HG03442 (cell line): ENCODE measurements around the gene PKHD1.

Experiments
- ATAC-seq: cut with Tn5 transposase; IDR thresholded peaks from one replicate; pipeline ENCODE4 v1.9.1; 2021; ENCODE audit warnings: mild to moderate bottlenecking, moderate library complexity; ENCODE audit not compliant: unreplicated experiment

PKHD1 gene

GRCh38 chr6:52049252-52050050, 38.0 kb downstream of the PKHD1 start:
- ATAC-seq: peak; percentile 83

GRCh38 chr6:52046456-52046855, 41.0 kb downstream of the PKHD1 start:
- no peak for ATAC-seq

- ATAC-seq: no peak
Measured at GRCh38 chr6:52045481-52045880, 41.9 kb downstream of the PKHD1 start.

GRCh38 chr6:52045033-52045432, 42.4 kb downstream of the PKHD1 start:
- no peak for ATAC-seq

GRCh38 chr6:52042141-52042885, 45.1 kb downstream of the PKHD1 start:
- ATAC-seq: no peak

- ATAC-seq: no peak
Measured at GRCh38 chr6:52041134-52041533, 46.3 kb downstream of the PKHD1 start.

DNA sequence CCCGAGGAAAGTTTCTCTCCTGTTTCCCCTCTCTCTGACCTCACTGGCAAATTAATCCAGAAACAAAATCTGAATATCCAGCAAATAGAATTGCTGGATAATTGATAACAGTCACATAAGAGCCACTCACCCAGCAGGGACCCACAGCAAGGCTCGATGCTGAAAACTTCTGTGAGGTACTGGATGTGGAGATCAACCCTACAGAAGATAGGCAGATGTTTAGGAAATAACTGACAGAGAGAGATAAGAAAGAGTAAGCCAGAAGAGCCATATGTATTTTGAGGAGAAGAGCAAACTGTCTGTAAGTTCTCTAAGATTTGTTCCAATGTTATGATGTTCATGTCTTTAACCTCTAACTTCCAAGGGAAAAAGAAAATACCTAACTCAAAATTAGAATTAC, 59.7 kb downstream of the PKHD1 start:
- no peak for ATAC-seq

DNA sequence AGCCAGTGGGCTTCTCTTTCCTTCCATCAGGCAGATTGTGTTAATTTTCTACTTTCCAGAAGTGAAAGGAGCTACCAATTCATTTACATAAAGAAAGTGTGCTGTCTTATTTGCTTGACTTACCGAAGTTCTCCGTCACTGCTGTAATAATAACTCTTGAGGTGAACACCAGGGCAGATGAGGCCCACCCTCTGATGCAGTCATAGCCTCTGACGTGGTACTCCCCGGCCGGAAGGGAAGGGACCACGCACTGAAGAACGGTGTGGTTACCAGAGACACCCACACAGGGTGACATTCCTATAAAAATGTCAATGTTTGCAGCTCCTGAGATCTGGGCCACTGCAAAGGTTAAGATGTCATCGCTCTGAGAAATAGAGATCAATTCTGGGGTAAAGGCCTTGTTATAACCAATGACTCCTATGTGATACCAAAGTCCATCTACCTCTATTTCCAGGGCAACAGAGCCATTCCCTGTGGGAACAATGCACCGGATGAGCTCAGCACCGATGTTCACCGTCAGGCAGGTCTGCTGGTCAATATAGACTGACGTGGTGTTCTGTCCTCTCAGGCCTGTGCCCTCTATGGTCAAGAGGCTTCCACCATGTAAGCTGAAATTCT, 62.9 kb downstream of the PKHD1 start:
- no peak for ATAC-seq

DNA sequence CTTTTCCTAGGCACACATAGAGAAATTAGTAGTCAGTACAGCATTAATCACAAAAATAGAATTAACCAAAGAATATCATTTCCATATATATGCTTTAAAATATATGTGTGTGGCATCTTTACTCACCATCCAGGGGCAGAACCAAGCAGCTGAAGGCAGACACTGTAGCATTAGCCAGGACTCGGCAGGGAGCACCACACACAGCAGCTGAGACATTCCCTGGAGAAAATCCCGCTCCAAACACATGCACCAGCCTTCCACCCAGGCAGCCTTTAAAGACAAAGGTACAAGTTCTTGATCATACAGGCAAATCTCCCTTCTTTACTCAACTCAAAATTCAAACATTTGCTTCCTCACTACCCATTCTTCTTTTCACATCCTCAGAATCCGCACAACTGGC, 64.7 kb downstream of the PKHD1 start:
- no peak for ATAC-seq

- no peak for ATAC-seq
Measured at GRCh38 chr6:52020945-52021570, 66.4 kb downstream of the PKHD1 start.

DNA sequence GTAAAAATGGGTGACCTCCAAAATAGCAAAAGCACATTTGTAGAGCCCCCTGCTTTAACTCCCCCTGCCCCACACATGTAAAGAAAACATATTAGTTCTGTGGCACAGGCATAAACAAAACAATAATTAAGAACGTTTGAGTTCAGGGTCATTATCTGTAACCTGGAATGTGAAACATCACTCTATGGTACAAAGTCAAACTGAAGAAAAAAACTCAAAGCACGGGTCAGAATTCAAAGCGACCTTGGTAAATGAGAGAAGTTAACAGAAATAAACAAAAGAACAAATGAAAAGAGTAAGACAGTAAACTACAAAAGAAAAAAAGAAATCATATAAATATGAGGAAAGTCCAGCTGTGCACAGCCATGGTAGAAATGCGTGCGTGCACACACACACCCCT, 67.5 kb downstream of the PKHD1 start:
- ATAC-seq: no peak

DNA sequence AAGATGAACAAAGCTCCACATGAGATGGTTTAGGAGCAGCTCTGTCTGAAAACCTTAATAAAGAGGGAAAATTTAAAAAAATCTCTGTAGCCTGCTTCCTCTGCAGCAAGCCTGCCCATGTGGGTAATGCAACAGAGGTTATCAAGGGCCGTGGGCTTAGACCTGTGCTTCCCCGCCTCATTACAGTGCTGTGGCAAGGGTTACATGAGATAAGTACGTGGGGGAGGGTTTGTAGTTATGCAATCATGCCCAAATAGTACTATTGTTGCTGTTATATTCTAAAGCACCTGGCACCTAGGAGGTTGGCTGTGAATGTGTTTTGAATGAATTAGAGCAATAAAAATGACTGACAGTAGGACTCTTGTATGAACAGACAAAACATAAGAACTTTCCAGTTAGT, 68.3 kb downstream of the PKHD1 start:
- ATAC-seq: no peak

DNA sequence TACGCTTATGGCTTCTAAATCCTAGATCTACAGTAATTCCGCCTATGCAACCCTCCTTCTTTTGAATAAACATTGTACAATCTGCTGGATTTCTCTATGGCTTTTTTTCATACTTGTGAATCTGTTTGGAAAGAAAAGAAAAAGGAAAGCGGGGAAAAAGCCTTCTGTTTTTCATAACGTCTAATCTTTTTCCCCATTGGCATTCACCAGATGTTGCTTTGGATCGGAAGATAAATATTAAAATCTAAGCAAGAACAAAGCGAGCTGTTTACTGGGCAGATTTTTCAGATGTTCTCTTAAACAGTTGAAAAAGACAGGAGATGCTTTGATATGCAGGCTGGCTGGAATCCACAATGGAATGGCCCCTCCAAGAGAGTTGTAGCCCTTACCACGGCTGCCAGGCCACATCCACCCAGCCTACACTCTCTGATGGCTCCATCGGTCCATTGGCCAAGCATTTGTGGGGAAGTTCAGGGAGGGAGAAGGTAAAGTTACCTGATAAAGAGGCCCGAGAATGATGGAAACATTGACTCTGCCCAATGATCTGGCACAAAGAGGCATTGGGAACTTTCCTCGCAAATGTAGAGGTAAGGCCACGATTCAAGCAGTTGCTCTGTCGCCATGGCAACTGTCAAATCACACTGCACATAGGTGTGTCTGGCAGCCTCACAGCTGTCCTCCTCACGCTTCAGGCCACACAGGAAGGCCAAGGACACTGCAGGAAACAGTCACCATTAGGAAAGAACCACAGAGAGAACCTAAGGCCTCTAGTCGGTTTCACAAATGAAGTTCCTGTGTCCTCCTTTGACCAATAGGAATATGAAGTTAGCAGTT, 70.3 kb downstream of the PKHD1 start:
- ATAC-seq: no peak

DNA sequence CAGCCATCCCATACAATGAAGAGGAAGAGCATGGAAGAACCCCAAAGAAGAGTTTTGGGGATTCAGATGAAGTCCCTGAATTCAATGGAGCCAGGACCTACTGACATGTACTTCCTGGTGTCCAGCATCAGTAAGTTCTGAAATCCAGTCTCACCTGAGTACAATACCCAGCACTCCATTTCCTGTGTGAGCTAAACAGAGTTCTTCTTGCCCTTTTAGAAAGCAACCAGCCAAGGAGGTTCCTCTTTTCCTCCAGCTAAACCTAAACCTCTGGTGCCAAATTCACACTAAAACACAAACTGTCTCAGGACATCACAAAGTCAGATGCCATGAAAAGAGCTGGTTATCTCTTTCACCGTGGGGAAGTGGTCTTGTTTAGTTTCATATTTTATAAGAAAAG, 71.5 kb downstream of the PKHD1 start:
- ATAC-seq: peak; percentile 42

- no peak for ATAC-seq
Measured at GRCh38 chr6:52014391-52014790, 73.0 kb downstream of the PKHD1 start.

- no peak for ATAC-seq
Measured at GRCh38 chr6:52013035-52013434, 74.4 kb downstream of the PKHD1 start.

DNA sequence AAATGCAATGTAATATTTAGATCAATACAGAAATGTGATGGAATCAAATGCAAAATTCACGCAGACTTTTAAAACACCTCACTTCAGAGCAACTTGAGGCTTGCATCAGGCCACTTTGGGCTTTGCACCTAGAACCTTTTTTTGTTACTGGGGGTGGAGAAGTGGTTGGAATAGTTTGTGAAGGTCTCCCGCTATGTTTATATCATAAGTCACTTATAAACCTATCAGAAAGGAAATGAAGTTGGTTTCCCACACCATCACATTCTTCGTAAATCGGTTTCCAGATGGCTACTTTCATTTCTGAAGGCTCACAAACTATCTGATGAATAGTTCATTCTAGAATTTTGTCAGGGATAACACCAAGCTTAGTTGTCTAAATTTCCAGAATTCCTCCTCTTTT, 74.8 kb downstream of the PKHD1 start:
- no peak for ATAC-seq

DNA sequence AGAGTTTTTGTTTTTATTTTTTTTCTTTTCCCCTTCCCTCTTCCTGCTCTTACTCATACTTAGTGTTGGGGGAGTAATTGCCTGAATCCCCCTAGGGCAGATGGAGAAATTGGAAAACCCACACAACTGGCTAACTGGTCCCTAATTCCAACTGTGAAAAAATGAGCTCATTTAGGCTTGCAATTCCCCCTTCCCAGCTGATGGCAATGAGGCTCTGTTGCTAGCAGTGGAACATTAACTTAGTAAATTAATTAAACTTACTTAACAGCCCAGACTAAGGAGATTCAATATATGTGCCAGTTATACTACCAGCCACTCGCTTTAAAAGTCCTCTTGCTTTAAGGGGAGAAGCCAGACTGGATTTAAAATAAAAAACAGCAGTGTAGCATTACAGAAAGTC, 76.6 kb downstream of the PKHD1 start:
- ATAC-seq: no peak

DNA sequence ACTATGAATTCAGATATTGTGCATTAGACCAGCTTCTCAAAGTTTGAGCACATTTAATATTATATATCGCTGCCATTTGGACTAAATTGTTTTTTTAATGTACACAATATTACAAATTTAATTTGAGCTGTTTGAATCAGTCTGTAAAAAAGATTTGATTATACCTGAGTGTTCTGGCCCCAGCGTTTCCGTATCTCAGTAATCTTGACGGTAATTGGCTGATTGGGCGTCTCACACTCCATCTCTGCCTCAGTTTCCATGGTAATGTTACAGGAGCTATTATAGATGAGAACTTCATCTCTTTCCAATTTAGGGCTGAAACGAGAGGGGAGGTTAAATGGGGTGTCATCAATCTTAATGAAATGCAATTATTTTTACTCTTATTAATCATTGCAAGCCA, 77.3 kb downstream of the PKHD1 start:
- ATAC-seq: no peak

DNA sequence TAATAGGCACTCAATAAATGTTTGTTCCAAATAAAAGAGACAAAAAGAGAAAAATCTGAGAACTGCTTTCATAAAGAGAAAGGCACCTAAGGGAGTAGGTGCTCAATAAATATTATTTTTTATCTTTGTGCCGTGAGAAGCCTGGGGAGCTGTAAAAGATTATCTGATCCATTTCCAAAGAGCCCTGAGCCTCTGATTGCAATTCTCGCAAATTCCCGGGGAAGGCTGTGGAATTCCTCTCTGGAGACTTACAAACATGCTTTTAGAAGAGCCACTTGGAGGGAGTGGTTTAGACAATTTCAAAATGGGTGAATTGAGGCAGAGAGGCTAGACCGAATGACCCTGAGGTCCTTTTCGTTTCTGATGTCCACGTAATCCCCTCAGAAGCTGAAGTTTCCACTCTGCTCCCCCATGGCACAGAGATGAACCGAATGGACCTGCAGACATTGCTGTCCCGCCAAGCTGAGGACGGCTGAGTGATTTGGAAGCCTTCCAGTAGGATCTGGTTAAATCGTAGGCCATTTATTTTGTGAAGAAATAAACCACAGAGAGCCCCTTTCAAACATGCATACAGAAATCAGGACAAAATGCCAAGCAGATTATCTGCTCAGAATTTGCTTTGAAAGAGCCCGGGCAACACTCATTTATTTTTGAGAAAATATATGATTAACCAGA, 77.8 kb downstream of the PKHD1 start:
- no peak for ATAC-seq
